Lower lobe of right lung (tissue), 2 donors: ENCODE measurements around the gene NR3C1. TPM values are rescaled to one million over a fixed set of nuclear protein-coding genes. Genes with fewer than 3 reads are reported as not detected.
A peak's percentile ranks its signal among the peaks of the same experiment; 100 is the strongest.

Source experiments
- ATAC-seq, 2 donors: fragments of 200-7000 bp; cut with Tn5 transposase; one replicate each; pipeline ENCODE4 v1.9.1; 2020 to 2022; ENCODE audit warnings: mild to moderate bottlenecking in 2 of 2, moderate library complexity in 2 of 2
- DNase-seq: peaks from one replicate; pipeline ENCODE4 v3.0.0-alpha.2; 2020
- H3K27ac ChIP-seq: fragments of 200-600 bp; one replicate; pipeline ENCODE4 v1.8.0; 2022
- H3K27me3 ChIP-seq: fragments of 200-600 bp; one replicate; pipeline ENCODE4 v1.8.0; 2022; ENCODE audit warnings: low read depth
- H3K36me3 ChIP-seq: fragments of 200-600 bp; one replicate; pipeline ENCODE4 v1.8.0; 2022; ENCODE audit warnings: mild to moderate bottlenecking
- H3K4me1 ChIP-seq: fragments of 200-600 bp; one replicate; pipeline ENCODE4 v1.8.0; 2022
- H3K4me3 ChIP-seq: fragments of 200-600 bp; one replicate; pipeline ENCODE4 v1.8.0; 2022; ENCODE audit warnings: mild to moderate bottlenecking
- H3K9me3 ChIP-seq: fragments of 200-600 bp; one replicate; pipeline ENCODE4 v1.8.0; 2022
- intact Hi-C: fragments of 100-400 bp; cut with DNase I; formaldehyde crosslinking; loops from one replicate; pipeline ENCODE4 v1.11.0; 2022
- total RNA-seq: library from RNA; stranded (reverse); fragmentation: NEBNext Ultra II Directional; extraction: Animal tissue kit (Norgen Biotek cat#: 25700); gene quantifications from one replicate; pipeline ENCODE4 v1.2.1, GENCODE V29; 2021
- TF ChIP-seq, protein P1 (sequence below): fragments of 200-600 bp; IDR thresholded peaks from one replicate; pipeline ENCODE4 v1.8.0; 2022; ENCODE audit warnings: antibody characterized with exemption, mild to moderate bottlenecking
- donor health status: DM: no; HTN: yes; CAD: no; lungs with severe emphysema.

NR3C1 gene
- total RNA-seq, 1 donor from 2014 or later = 110 TPM

DNA sequence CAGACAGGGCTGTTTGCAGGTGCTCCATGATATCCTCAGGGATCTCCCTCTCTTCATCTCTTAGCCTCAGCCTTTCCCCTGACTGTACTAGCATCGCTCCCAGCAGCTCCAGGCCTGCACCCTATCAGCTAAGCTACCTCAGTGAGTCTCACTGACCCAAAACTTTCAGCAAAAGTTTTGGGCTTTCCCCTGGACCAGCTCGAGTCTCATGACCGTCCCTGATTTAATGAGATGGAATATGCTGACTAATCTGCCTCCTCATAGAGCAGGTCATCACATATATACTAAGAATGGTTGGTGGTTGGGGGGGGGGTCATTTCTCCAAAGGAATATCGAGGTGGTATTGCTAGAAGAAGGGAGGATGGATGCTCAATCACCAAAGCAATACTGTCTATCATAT is 151.5 kb downstream of the NR3C1 start:
- intact Hi-C loops = no loop called here
- ATAC-seq (no peak), DNase-seq (no peak)
- TF ChIP-seq, protein P1, sequence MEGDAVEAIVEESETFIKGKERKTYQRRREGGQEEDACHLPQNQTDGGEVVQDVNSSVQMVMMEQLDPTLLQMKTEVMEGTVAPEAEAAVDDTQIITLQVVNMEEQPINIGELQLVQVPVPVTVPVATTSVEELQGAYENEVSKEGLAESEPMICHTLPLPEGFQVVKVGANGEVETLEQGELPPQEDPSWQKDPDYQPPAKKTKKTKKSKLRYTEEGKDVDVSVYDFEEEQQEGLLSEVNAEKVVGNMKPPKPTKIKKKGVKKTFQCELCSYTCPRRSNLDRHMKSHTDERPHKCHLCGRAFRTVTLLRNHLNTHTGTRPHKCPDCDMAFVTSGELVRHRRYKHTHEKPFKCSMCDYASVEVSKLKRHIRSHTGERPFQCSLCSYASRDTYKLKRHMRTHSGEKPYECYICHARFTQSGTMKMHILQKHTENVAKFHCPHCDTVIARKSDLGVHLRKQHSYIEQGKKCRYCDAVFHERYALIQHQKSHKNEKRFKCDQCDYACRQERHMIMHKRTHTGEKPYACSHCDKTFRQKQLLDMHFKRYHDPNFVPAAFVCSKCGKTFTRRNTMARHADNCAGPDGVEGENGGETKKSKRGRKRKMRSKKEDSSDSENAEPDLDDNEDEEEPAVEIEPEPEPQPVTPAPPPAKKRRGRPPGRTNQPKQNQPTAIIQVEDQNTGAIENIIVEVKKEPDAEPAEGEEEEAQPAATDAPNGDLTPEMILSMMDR = no peak
- no peaks in the 10 kb centered on the region for H3K27me3 ChIP-seq
- no peaks in the 10 kb centered on the region for H3K9me3 ChIP-seq
- H3K4me1 ChIP-seq = no peaks in the 10 kb centered on the region
- no peak overlapping the region for H3K4me3 ChIP-seq
- no peak overlapping the region for H3K27ac ChIP-seq
- no peaks in the 10 kb centered on the region for H3K36me3 ChIP-seq

DNA sequence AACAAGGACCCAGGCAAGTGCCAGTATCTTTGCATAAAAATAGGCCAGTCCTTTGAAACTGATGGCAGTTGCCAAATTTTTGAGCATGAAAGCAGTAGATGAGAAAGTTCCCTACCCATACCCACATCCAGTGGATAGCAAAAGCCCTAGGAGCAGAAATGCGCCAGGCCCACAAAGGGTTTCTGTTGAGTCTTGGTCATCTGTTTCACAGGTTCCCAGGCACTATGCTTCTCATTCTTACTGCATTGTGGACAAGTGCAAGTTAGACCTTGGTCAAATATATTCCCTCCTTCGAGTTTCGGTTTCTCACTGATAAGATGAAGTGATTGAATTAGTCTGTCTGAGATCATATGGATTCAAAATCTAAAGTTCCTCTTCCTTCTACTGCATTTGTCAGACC is 152.3 kb downstream of the NR3C1 start:
- intact Hi-C loops = no loop called here
- H3K4me3 ChIP-seq = no peak overlapping the region
- H3K9me3 ChIP-seq = no peaks in the 10 kb centered on the region
- no peak for ATAC-seq
- no peak overlapping the region for H3K27ac ChIP-seq
- no peaks in the 10 kb centered on the region for H3K27me3 ChIP-seq
- TF ChIP-seq, protein P1 = no peak
- H3K36me3 ChIP-seq = no peaks in the 10 kb centered on the region
- no peaks in the 10 kb centered on the region for H3K4me1 ChIP-seq
- no peak for DNase-seq

DNA sequence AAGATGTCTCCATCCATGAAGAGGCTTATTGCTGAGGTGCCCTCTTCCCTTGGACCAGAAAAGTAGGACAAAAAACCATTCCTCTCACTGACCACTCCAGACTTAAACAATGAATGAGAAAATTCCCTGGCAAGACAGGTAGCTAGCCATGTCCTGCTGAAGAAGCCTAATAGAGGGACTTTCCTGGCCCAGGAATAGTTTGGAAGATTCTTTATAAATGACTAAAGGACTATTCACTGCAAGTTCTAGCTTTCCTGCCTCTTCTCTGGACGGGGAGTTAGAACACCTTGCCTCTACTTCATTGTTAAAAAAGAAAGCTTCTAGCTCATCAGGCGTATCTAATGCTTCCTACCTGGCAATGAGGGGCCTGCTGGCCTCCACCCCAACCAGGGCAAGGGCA is 153.6 kb downstream of the NR3C1 start:
- H3K27me3 ChIP-seq = no peaks in the 10 kb centered on the region
- no peaks in the 10 kb centered on the region for H3K9me3 ChIP-seq
- no peaks in the 10 kb centered on the region for H3K4me1 ChIP-seq
- intact Hi-C loops = no loop called here
- no peaks in the 10 kb centered on the region for H3K36me3 ChIP-seq
- ATAC-seq (no peak), DNase-seq (no peak)
- no peak overlapping the region for H3K27ac ChIP-seq
- no peak overlapping the region for H3K4me3 ChIP-seq
- TF ChIP-seq, protein P1 = no peak

DNA sequence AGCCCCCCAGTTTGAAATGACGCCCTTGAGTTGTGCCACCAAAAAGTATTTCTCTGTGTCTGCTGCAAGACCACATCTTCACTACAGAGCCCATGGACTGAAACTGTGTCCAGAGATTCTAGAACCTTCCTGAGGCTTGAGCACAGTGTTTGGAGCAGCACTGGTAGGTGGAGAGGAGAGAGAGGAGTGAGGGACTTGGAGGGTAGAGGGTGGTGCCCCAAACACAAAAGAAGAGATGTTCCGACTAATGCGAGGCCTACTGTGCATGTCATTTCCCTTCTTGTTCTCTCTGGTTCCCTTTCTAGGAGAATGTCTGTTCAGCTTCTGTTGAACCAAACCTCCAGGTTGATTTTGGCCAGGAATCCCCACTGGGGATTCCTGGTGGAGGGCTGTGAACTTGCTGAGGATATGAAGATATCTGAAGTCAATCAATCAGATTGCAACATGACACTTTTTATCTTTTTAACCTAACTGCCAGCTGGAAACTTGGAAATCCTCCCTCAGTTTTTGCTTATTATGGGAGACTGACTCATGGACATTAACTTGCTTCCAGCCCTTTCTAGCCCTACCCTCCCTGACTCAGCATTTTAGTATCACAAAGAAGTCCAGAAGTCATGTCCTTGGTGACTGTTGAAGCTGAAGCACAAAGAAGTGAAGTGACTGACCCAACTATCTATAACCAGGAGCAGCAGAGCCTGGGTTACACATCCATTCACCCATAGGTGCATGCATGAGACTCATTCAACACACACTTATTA is 154.5 kb downstream of the NR3C1 start:
- H3K36me3 ChIP-seq = no peaks in the 10 kb centered on the region
- DNase-seq (no peak), ATAC-seq (peak in 1 of 2 donors; percentile 29)
- H3K9me3 ChIP-seq = no peaks in the 10 kb centered on the region
- no peak overlapping the region for H3K27ac ChIP-seq
- TF ChIP-seq, protein P1 = no peak
- no peaks in the 10 kb centered on the region for H3K4me1 ChIP-seq
- H3K27me3 ChIP-seq = no peaks in the 10 kb centered on the region
- H3K4me3 ChIP-seq = no peak overlapping the region
- intact Hi-C loops = no loop called here

DNA sequence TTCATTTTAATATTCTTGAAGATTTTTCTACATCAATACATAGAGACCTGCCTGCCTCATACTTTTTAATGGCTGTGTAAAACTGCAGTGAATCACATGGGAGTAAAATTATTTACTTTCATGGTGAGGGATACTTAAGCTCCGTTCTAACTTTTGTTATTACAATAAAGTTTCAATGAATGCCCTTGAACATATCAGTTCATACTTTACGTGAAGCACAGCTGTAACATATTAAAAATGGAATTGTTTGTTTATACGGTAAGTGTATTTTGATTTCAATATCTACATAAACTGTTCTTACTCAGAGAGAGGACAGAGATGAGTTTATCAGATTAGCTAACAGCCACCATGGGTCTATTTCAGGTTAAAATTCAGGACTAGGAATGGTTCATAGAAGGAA is 155.1 kb downstream of the NR3C1 start:
- DNase-seq = no peak
- Histone ChIP-seq H3K36me3 (no peaks in the 10 kb centered on the region), H3K9me3 (no peaks in the 10 kb centered on the region), H3K4me1 (peaks cover 4% of the 10 kb centered on the region), H3K27ac (no peak overlapping the region), H3K27me3 (no peaks in the 10 kb centered on the region), H3K4me3 (no peak overlapping the region)
- TF ChIP-seq, protein P1 = no peak
- no peak for ATAC-seq
- intact Hi-C loops = no loop called here
